ENCODE data around the gene PCF11.

Gene PCF11

GRCh38 chr11:83156144-83156995 is 561 bp upstream of the PCF11 start:
- peak; percentile 100 for DNase-seq

DNA sequence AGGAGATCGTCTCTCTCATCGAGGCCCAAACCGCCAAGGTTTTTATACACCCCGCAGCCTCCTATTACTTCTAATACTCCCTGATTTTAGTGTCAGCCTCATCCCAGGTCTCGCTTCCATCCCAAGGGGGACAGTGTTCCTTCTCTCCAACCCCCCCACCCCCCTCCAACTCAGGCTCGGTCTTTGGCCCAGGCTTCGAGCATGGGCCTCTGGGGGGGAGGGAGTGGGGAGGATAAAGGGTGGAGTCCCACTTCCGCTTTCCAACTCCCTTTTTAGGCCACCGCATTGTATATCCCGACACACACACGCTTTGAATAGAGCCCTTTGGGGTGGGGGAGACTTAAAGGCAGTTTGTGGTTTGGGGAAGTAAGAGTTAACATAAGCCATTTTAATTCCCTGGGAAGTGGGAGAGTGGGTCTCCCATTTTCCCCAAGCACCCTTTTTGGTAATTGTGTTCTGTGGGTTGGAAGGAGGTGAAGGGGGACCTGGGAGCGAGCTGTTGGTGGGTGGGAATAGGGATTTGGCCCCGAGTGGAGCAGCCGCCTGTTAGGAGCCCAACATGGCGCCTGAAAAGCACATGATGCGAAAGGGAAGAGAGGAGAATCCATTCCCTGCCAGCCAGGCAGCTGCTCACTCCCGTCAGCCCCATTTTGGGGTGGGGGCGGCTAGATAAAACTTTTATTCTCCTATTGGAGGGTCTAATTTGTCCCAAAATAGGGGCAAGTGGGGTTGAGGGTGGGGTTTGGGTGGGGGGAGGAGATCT is 844 bp downstream of the PCF11 start:
- peak; percentile 23 for DNase-seq

DNA sequence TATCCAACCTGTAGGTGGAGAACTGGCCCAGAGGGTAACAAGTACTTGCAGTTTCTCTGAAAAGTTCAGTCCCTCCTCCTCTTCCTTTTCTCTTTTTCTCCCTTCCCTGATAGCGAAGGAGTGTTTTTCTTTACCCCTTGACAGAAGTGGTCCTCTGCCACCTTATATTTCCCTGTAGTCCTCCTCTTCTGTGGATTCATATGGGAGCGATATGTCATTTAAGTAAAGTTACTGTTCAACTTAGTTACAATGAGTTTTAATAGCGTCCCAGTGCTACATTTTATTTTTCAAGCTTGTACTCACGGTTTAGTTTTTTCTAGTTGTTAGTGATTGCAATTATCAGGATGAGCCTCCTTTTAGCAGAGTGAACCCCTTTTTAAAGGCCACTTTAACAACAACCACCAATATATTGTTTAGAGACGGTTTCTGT is 1.4 kb downstream of the PCF11 start:
- no peak for DNase-seq

- no peak for DNase-seq
Observed at GRCh38 chr11:83158965-83159901, 2.3 kb downstream of the PCF11 start.

DNA sequence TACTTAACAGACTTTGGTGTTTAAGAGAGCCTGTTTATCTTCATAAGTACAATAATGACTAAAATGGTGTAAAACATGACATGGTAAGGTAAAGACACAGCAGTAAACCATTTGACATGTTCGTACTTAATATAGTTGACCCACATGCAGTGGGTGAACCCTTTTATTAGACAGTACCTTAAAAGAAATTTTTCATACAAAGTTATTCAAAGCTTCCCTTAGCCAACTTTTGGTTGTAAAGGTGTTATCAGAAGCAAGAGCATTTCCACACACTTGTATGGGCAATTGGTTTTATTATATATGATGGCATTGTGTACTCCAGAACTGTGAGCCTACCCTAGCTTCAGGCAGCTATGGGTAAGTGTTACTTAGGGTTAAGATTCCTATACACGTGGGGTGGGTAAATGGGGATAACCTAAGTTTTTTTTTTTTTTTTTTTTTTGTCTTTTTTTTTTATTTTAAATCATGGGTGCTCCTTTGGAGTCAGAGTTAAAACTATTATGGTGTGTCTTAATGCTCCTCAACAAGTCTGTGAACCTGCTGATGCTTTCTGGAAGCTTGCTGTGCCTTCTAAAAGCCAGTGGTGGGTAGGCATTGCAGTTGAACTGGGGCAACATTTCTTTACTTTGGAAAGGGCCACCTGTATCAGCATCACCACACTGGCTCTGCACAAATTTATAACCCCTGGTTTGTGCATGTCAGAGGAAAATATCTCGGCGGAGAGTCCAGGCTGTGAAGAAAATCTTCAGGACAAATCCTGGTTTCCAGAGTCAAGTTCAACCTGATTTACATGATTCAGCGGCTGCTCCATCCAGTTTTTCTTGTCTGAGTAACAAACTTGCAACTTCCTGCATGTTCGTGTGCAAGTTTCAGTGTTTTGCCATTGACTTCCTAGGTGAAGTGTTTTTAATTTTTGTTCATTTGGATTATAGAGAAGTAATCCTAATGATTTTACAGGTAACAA is 3.3 kb downstream of the PCF11 start:
- no peak for DNase-seq

- DNase-seq = no peak
Observed at GRCh38 chr11:83161610-83162199, 4.8 kb downstream of the PCF11 start.

- no peak for DNase-seq
Observed at GRCh38 chr11:83162377-83162776, 5.4 kb downstream of the PCF11 start.

GRCh38 chr11:83166193-83166866 is 9.4 kb downstream of the PCF11 start:
- no peak for DNase-seq

GRCh38 chr11:83168756-83169155 is 11.8 kb downstream of the PCF11 start:
- DNase-seq = no peak

DNA sequence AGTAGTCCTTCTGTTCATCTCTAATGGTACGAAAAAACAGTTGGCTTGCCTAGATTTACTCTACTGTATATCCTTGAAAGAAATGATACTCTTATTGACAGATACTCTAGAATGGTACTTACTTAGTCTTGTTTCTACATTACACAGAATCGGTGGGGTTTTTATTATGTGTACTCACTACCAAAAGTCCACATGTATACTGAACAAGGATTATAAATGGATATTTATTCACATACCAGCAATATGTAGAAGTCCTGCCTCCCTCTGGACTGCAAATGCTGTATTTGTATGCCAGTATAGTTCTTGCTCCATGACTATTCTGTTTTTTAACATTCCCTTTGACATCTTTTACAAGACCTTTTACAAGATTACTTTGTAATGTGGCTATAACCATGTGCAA is 13.9 kb downstream of the PCF11 start:
- DNase-seq = no peak

DNA sequence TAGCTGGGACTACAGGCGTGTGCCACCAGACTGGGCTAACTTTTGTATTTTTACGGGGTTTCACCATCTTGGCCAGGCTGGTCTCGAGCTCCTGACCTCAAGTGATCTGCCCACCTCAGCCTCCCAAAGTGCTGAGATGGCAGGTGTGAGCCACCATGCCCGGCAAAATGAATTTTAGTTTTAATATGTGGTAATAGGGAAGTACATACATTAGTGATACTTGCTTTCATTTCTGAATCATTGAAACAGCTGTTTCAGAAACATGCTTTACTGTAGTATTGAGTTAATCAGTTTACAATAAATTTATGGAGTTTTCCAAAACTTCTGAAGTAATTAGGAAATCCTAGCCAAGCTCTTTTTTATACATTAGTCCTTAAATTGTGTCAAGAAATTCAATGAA is 15.6 kb downstream of the PCF11 start:
- no peak for DNase-seq

DNA sequence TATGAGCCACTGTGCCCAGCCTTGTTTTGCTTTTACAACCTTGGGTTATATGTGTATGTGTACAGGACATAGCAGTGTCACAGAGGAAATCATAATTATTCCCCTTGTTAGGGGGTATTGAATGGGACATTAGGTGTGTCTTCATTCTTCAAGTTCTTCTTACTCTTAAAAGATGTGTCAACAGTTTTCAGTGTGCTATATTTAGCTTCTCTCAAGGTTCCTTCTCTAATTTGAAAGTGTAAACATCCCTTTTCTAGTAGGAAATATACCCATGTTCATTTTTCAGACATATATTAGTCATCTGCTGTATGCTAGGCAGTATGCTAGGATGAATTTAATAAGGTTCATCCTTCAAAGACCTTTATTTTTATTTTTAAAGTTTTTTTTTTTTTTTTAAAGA is 17.1 kb downstream of the PCF11 start:
- no peak for DNase-seq

GRCh38 chr11:83175815-83176214 is 18.9 kb downstream of the PCF11 start:
- no peak for DNase-seq

- no peak for DNase-seq
Observed at GRCh38 chr11:83181815-83182214, 24.9 kb downstream of the PCF11 start.

- no peak for DNase-seq
Observed at GRCh38 chr11:83185767-83186166, 28.8 kb downstream of the PCF11 start.

DNA sequence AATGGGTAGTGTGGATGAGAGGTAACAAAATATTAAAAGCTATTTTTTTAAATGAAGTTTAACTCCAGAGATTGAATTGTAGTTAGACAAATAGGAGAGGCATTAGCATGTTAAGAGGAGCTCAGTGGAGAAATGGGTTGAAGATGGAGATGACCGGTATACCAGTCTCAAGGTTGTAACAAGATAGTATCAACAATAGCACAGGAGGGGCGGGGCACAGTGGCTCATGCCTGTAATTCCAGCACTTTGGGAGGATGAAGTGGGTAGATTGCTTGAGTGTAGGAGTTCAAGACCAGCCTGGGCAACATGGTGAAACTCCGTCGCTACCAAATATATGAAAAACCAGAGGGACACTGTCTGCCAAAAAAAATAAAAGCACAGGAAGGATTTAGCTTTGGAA is 30.5 kb downstream of the PCF11 start:
- no peak for DNase-seq

DNA sequence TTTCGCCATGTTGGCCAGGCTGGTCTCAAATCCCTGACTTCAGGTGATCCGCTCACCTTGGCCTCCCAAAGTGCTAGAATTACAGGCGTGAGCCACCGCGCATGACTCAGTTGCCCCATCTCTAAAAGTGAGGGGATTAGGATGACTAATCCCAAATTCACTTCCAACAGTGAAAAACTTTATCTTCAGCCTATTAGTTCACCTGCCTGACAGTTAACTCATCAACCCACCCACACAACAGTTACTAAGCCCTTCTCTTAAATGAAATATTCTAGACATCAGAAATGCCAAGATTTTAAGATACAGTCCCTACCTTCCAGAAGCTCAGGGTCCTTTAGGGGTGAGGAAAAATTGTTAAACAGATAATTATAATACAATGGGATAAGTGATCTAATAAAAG is 34.6 kb downstream of the PCF11 start:
- DNase-seq = no peak

- no peak for DNase-seq
Observed at GRCh38 chr11:83191986-83192385, 35.1 kb downstream of the PCF11 start.

DNA sequence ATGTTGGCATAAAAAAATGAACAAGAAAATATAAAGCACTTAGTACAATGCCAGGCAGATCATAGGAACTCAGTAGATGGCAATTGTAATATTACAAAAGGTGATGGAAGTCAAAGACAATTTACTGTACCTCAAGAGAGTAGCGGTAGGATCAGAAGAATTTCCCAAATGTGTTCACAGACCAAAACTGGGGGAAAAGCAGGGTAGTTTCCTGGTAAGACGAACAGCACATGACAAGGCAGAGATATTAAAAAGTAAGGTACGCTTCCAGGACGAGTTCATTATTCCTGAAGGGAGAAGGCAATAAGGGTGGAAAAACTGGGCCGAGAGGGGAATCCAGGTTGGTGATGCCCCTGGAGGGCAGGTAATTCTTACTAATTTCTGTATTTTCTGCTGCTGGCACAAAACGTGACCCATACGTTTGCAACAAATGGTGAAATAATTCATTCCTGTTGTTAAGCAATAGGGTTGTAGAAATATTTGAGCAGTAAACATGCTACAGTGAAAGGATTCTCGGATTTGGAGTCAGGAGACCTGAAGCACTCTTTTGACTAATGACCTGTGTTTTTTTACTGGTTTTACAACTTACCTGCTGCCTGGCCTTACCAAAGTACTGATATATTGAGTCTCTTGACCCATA is 35.8 kb downstream of the PCF11 start:
- no peak for DNase-seq
